Endothelial cell of umbilical vein (primary cell): Measurements from ENCODE around the gene GLIPR1L1. TPM values are rescaled to one million over a fixed set of nuclear protein-coding genes. Genes with fewer than 3 reads are reported as not detected.

Experiments used
- BruUV-seq: library from RNA; stranded (reverse); fragments of 400-500 nt; replicated peaks from 2 replicates; lab custom pipeline; 2021; lab: Mats Ljungman, UMichigan
- CTCF ChIA-PET: fragments of 300-600, 350-600 bp; sonication (Branson Sonifier 250); formaldehyde crosslinking; loops from one replicate; lab custom pipeline; 2021; ENCODE audit warnings: antibody characterized with exemption, inconsistent platforms; lab: Charles Lee
- POLR2A ChIA-PET: fragments of 300-600, 350-600 bp; sonication (Branson Sonifier 250); formaldehyde crosslinking; loops from one replicate; lab custom pipeline; 2021; ENCODE audit warnings: antibody characterized with exemption, inconsistent platforms; lab: Charles Lee
- DNase-seq: peaks from one replicate; pipeline ENCODE4 v3.0.0-alpha.2; 2011; ENCODE audit warnings: low read depth, low spot score
- FAIRE-seq: peaks from 2 replicates; lab custom pipeline; 2011; peaks lifted over from hg19 to GRCh38; lab: Jason Lieb, UNC
- H2AFZ ChIP-seq: 2 replicates; pipeline ENCODE4 v1.6.0; 2012; ENCODE audit warnings: low read depth, low read length, control low read depth, inconsistent platforms
- H3K27ac ChIP-seq: 2 replicates; pipeline ENCODE4 v1.5.1; 2011; ENCODE audit warnings: low read depth, mild to moderate bottlenecking, control low read depth, low read length, moderate library complexity; ENCODE audit not compliant: insufficient read depth
- H3K27me3 ChIP-seq, 2 experiments: 2 replicates each; pipeline versions ENCODE4 v1.6.0 to v1.6.1; 2011; ENCODE audit warnings: low read length in 2 of 2, mixed read lengths in 1 of 2; ENCODE audit not compliant: control insufficient read depth in 2 of 2, insufficient read depth in 2 of 2
- H3K36me3 ChIP-seq, 2 experiments: 2 replicates in 1 of 2; 3 replicates in 1 of 2; pipeline ENCODE4 v1.5.1; 2011; ENCODE audit warnings: low read length in 2 of 2, mild to moderate bottlenecking in 1 of 2, moderate library complexity in 1 of 2; ENCODE audit not compliant: control insufficient read depth in 2 of 2, insufficient read depth in 2 of 2; ENCODE audit errors: extremely low read depth in 1 of 2
- H3K4me1 ChIP-seq: 3 replicates; pipeline ENCODE4 v1.5.1; 2011; ENCODE audit warnings: mild to moderate bottlenecking, low read length; ENCODE audit not compliant: control insufficient read depth, insufficient read depth; ENCODE audit errors: extremely low read depth
- H3K4me2 ChIP-seq: 2 replicates; pipeline ENCODE4 v1.6.1; 2011; ENCODE audit warnings: low read length, control low read depth, mixed read lengths; ENCODE audit not compliant: insufficient read depth
- H3K4me3 ChIP-seq, 3 experiments: fragments of 200-600 bp in 1 of 3; sonication (generic), shearing (Covaris generic) in 1 of 3; replicated peaks in 1 of 3; 2 replicates each; pipeline ENCODE4 v1.5.1; 2011 to 2016; ENCODE audit warnings: control low read depth in 3 of 3, low read length in 3 of 3, mild to moderate bottlenecking in 2 of 3, inconsistent platforms in 1 of 3, low read depth in 1 of 3, moderate library complexity in 1 of 3; ENCODE audit not compliant: insufficient read depth in 1 of 3
- H3K79me2 ChIP-seq: 2 replicates; pipeline ENCODE4 v1.6.0; 2012; ENCODE audit warnings: low read length, inconsistent platforms; ENCODE audit not compliant: control insufficient read depth, insufficient read depth
- H3K9ac ChIP-seq: replicated peaks from 2 replicates; pipeline ENCODE3; 2011; ENCODE audit warnings: low read length, control low read depth; ENCODE audit not compliant: insufficient read depth; ENCODE audit errors: extremely low read depth
- H3K9me1 ChIP-seq: replicated peaks from 3 replicates; pipeline ENCODE4 v1.6.0; 2011; ENCODE audit warnings: mild to moderate bottlenecking, low read length; ENCODE audit not compliant: control insufficient read depth, insufficient read depth; ENCODE audit errors: extremely low read depth
- H3K9me3 ChIP-seq: replicated peaks from 2 replicates; pipeline ENCODE4 v1.5.1; 2012; ENCODE audit warnings: low read length, inconsistent platforms; ENCODE audit not compliant: control insufficient read depth, insufficient read depth
- H4K20me1 ChIP-seq: replicated peaks from 2 replicates; pipeline ENCODE3; 2011; ENCODE audit warnings: mild to moderate bottlenecking, low read length; ENCODE audit not compliant: control insufficient read depth, insufficient read depth; ENCODE audit errors: extremely low read depth
- EZH2 ChIP-seq: IDR thresholded peaks from 2 replicates; pipeline ENCODE4 v1.6.1; 2012; ENCODE audit warnings: borderline replicate concordance, low read depth, mild to moderate bottlenecking, moderate library complexity, low read length, inconsistent platforms; ENCODE audit not compliant: severe bottlenecking
- FOS ChIP-seq: IDR thresholded peaks from 2 replicates; pipeline ENCODE4 v1.6.1; 2011; ENCODE audit warnings: mild to moderate bottlenecking, low read length, moderate library complexity, borderline replicate concordance; ENCODE audit not compliant: insufficient read depth
- GATA2 ChIP-seq: IDR thresholded peaks from 2 replicates; pipeline ENCODE4 v1.7.0; 2011; ENCODE audit warnings: low read depth, mild to moderate bottlenecking, moderate library complexity, mixed read lengths, low read length; ENCODE audit not compliant: insufficient read length, insufficient read depth
- JUN ChIP-seq: IDR thresholded peaks from 2 replicates; pipeline ENCODE4 v1.6.1; 2011; ENCODE audit warnings: borderline replicate concordance, low read depth; ENCODE audit not compliant: insufficient read length, insufficient read depth
- MYC ChIP-seq: IDR thresholded peaks from one replicate; pipeline ENCODE4 v1.6.1; 2011; ENCODE audit warnings: mild to moderate bottlenecking, low read depth, low read length
- POLR2A ChIP-seq: IDR thresholded peaks from 2 replicates; pipeline ENCODE4 v1.6.1; 2012; ENCODE audit warnings: low read depth, mild to moderate bottlenecking, control low read depth, low read length
- POLR2AphosphoS5 ChIP-seq: IDR thresholded peaks from 2 replicates; pipeline ENCODE4 v1.6.1; 2012; ENCODE audit warnings: low read depth, mild to moderate bottlenecking, control low read depth, low read length, moderate library complexity; ENCODE audit not compliant: insufficient read depth
- dilution Hi-C: fragments of 300-500 bp; cut with MboI; formaldehyde crosslinking; loops from one replicate; pipeline ENCODE4 v1.15.0; 2019; ENCODE audit warnings: low sequenced_read_pairs; ENCODE audit not compliant: extremely low pct_ligation_motif_present
- intact Hi-C: fragments of 100-400 bp; cut with micrococcal nuclease; formaldehyde crosslinking; loops from one replicate; pipeline ENCODE4 v1.10.0; 2022
- polyA plus RNA-seq, 4 experiments: library from polyadenylated mRNA; depleted of rRNA in 3 of 4; stranded (reverse) in 3 of 4; unstranded in 1 of 4; fragments of >200 nt; gene quantifications; 2 replicates each; pipeline versions ENCODE4 v1.2.1 to v1.2.3, GENCODE V29; 2011 to 2012; ENCODE audit warnings: missing spikeins in 1 of 4
- total RNA-seq: library from RNA; stranded (reverse); gene quantifications from 2 replicates; pipeline ENCODE4 v1.2.3, GENCODE V29; 2021
- TF ChIP-seq, protein P1 (sequence below), 2 donors: IDR thresholded peaks; 1 replicate in 1 of 2; 2 replicates in 1 of 2; pipeline ENCODE4 v1.5.1; 2011; ENCODE audit warnings: low read length in 2 of 2, mild to moderate bottlenecking in 2 of 2, moderate library complexity in 2 of 2, control low read depth in 1 of 2, inconsistent platforms in 1 of 2, low read depth in 1 of 2; ENCODE audit not compliant: insufficient read depth in 1 of 2; ENCODE audit errors: extremely low read depth in 1 of 2
- TF ChIP-seq, protein P2 (sequence below): IDR thresholded peaks from 2 replicates; pipeline ENCODE4 v1.6.1; 2011; ENCODE audit not compliant: insufficient read depth, insufficient read length

The GLIPR1L1 gene
- total and polyA plus RNA-seq, 2 donors (not counting 3 experiments of a cell fraction or from before 2014, with no cell fraction given), result not detected

DNA sequence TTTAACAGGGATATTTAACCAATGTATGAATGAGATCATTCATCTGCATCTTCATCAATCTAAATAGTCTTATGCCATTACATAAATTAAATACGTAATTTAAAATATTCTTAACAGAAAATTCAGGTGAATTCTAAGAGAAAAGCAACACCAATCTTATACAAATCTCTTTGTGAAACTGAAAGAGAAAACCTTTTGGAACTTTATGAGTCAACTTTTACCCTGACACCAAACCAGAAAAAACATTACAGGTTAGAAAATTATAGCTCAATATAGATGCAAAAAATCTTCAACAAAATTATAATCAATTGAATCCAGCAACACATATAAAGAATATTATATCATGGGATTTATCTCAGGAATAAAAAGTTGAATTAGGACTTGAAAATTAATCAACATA, 3.4 kb downstream of the GLIPR1L1 start:
- H3K4me3 ChIP-seq, result no peak overlapping the region
- H3K27ac ChIP-seq, result no peak overlapping the region
- peaks cover 6% of the 10 kb centered on the region for H3K4me1 ChIP-seq
- H3K9me3 ChIP-seq, result no peaks in the 10 kb centered on the region
- H3K27me3 ChIP-seq, result peaks cover 2 to 13% of the 10 kb centered on the region in 2 experiments
- dilution Hi-C loops (no loop called here), intact Hi-C loops (no loop called here)
- CTCF ChIA-PET, result interaction anchor here (1.0 kb wide), 1 partner anchor 9 kb away, joined by 3 read pairs; no protein-coding TSS in a partner anchor
- TF ChIP-seq JUN (no peak), POLR2A (no peak), GATA2 (no peak), EZH2 (no peak), FOS (no peak), POLR2AphosphoS5 (no peak), MYC (no peak)
- TF ChIP-seq, protein P1, sequence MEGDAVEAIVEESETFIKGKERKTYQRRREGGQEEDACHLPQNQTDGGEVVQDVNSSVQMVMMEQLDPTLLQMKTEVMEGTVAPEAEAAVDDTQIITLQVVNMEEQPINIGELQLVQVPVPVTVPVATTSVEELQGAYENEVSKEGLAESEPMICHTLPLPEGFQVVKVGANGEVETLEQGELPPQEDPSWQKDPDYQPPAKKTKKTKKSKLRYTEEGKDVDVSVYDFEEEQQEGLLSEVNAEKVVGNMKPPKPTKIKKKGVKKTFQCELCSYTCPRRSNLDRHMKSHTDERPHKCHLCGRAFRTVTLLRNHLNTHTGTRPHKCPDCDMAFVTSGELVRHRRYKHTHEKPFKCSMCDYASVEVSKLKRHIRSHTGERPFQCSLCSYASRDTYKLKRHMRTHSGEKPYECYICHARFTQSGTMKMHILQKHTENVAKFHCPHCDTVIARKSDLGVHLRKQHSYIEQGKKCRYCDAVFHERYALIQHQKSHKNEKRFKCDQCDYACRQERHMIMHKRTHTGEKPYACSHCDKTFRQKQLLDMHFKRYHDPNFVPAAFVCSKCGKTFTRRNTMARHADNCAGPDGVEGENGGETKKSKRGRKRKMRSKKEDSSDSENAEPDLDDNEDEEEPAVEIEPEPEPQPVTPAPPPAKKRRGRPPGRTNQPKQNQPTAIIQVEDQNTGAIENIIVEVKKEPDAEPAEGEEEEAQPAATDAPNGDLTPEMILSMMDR (IDR thresholded peaks at IDR 0.05; ENCODE audit: extremely low read depth in 1 of 2, insufficient read depth in 1 of 2, low read depth in 1 of 2, low read length in 2 of 2), result no peak
- TF ChIP-seq, protein P2, sequence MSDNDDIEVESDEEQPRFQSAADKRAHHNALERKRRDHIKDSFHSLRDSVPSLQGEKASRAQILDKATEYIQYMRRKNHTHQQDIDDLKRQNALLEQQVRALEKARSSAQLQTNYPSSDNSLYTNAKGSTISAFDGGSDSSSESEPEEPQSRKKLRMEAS, result no peak
- no peak overlapping the region for H3K9ac ChIP-seq
- POLR2A ChIA-PET, result no interaction called here
- no peak overlapping the region for H2AFZ ChIP-seq
- no TSS peak for BruUV-seq
- FAIRE-seq (no peak), DNase-seq (no peak)
- H3K79me2 ChIP-seq, result no peaks in the 10 kb centered on the region
- H3K9me1 ChIP-seq, result no peaks in the 10 kb centered on the region
- H3K36me3 ChIP-seq, result no peaks in the 10 kb centered on the region
- no peaks in the 10 kb centered on the region for H4K20me1 ChIP-seq
- H3K4me2 ChIP-seq, result no peak overlapping the region
